ENCODE measurements around the gene HK3.

DNA sequence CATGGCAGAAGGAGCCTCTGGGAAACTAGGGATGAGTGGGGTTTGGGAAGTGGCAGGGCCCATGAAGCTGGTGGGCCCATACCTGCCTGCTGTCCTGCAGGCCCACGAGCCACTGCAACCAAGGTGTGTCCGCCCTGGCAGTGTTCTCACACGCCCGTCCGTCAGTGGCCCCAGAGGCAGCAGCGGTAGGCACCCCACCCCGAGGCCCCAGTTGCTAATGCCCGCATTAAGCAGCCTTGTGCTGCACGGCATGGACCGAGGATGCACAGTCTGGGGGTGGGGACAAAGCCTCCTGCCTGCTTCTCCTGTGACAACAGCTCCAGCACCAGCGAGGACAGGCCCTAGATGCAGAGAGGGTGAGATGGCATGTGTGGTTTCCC lies 41.3 kb downstream of the HK3 start:
- TF ChIP-seq, protein P1, sequence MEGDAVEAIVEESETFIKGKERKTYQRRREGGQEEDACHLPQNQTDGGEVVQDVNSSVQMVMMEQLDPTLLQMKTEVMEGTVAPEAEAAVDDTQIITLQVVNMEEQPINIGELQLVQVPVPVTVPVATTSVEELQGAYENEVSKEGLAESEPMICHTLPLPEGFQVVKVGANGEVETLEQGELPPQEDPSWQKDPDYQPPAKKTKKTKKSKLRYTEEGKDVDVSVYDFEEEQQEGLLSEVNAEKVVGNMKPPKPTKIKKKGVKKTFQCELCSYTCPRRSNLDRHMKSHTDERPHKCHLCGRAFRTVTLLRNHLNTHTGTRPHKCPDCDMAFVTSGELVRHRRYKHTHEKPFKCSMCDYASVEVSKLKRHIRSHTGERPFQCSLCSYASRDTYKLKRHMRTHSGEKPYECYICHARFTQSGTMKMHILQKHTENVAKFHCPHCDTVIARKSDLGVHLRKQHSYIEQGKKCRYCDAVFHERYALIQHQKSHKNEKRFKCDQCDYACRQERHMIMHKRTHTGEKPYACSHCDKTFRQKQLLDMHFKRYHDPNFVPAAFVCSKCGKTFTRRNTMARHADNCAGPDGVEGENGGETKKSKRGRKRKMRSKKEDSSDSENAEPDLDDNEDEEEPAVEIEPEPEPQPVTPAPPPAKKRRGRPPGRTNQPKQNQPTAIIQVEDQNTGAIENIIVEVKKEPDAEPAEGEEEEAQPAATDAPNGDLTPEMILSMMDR (IDR thresholded peaks at IDR 0.05) = no peak
- no peak for TF ChIP-seq POLR2A (IDR thresholded peaks at IDR 0.05)

Data from right lobe of liver (tissue), 4 donors.